ENCODE measurements around the gene MAP6D1.
A peak's percentile ranks its signal among the peaks of the same experiment; 100 is the strongest.

Gene MAP6D1

DNA sequence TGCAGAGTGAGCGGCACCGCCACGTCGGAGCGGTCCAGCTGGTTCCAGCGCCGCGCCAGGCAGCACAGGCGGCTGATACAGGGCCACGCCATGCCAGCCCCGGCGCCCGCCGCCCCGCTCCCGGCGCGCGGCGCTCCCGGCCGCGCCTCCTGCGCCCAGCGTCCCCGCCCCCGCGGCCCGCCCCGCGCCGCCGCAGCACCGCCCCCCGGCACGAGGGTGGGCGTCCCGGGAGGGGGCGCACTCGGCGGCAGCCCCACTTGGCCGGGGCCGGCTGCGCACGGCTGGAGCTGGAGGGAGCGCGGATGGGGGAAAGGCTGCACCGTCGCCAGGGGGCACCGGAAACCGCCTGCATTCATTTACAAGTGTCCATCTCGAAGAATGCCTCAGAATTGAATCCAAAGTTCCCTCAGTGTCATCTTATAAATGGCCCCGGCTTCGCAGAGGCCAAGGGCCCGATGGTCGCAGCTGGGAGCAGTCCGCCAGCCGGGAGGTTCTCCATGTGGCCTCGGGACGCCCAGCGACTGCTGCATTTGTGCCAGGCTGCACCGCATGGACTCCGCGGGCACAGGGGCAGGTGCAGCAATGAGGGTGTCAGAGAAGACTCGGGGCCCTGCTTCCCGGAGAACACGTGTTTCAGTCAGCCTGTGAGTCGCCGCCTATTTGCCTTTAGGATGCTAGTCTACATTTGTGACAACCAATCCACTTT lies at the start of gene MAP6D1:
TSS of gene MAP6D1 (minus strand) at position 122 of the 706 bp plus-strand sequence. CDS start at position 92, 30 bp downstream.
- DNase-seq (ENCODE audit: low spot score) = peak; percentile 45
- H3K4me1 Mint-ChIP-seq (ENCODE audit: low read depth) = peaks cover 6% of the 10 kb centered on the region
- peak within 1 kb of the TSS; percentile 78 for H3K4me3 Mint-ChIP-seq
- H3K27ac Mint-ChIP-seq = no peak within 1 kb of the TSS
- no peaks in the 10 kb centered on the region for H3K9me3 Mint-ChIP-seq
- peaks cover 2% of the 10 kb centered on the region for H3K36me3 Mint-ChIP-seq (ENCODE audit: low read depth)
- H3K27me3 Mint-ChIP-seq (ENCODE audit: low read depth) = peaks cover 17% of the 10 kb centered on the region

DNA sequence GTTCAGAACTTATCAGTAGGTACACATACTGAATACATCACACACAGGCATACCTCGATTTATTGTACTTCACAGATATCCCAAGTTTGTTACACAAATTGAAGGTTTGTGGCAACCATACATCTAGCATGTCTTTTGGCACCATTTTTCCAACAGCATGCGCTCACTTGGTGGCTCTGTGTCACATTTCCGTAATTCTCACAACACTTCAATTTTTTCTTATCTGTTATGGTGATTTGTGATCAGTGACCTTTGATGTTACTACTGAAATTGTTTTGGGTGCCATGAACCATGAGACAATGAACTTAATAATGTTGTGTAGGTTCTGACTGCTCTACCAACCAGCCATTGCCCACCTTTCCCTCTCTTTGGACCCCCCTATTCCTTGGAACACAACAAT lies 48.5 kb upstream of the MAP6D1 start:
- Mint-ChIP-seq H3K9me3 (no peaks in the 10 kb centered on the region), H3K27me3 (ENCODE audit: low read depth) (no peaks in the 10 kb centered on the region), H3K36me3 (ENCODE audit: low read depth) (peaks cover 8% of the 10 kb centered on the region), H3K4me3 (no peak overlapping the region), H3K4me1 (ENCODE audit: low read depth) (peaks cover 24% of the 10 kb centered on the region), H3K27ac (no peak overlapping the region)
- DNase-seq (ENCODE audit: low spot score) = no peak

DNA sequence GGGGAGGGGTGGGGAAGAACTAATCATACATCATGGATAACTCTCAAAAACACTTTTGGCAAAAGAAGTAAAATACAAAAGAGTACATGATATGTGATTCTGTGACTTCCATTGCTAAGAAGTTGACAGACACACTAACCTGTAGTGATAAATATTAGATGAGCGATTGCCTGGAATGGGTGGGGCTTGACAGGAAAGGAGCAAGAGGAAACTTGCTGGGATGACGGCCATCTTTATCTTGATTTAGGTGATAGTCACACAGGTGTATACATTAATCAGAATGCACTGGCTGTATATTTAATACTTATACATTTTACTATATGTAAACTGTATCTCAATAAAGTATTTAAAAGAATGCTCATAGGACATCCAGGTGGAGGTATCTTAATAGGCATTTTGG lies 46.2 kb upstream of the MAP6D1 start:
- no peak for DNase-seq (ENCODE audit: low spot score)
- Mint-ChIP-seq H3K36me3 (ENCODE audit: low read depth) (peaks cover under 1% of the 10 kb centered on the region), H3K4me1 (ENCODE audit: low read depth) (peaks cover 10% of the 10 kb centered on the region), H3K9me3 (no peaks in the 10 kb centered on the region), H3K27me3 (ENCODE audit: low read depth) (no peaks in the 10 kb centered on the region), H3K27ac (no peak overlapping the region), H3K4me3 (no peak overlapping the region)

DNA sequence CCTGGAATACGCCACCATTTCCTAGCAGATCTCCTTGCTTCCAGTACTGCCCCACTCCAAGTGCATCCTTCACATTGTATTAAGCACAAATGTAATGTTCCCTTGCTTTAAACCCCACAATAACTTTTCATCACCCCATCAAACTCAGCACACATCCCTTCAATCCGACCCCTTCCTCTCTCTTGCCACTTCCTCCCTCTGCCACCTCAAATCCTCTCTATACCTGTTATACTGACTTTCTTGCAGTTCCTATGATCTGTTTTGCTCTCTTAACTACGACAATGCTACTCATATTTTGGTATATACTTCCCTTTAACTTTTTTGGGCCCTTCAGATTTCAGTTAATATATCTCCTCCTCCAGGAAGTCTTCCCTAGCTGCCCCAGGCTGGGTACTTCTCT lies 45.2 kb upstream of the MAP6D1 start:
- Mint-ChIP-seq H3K27ac (peak overlapping the region; percentile 2), H3K4me3 (no peak overlapping the region), H3K36me3 (ENCODE audit: low read depth) (peaks cover 2% of the 10 kb centered on the region), H3K9me3 (no peaks in the 10 kb centered on the region), H3K4me1 (ENCODE audit: low read depth) (peaks cover 10% of the 10 kb centered on the region), H3K27me3 (ENCODE audit: low read depth) (no peaks in the 10 kb centered on the region)
- DNase-seq (ENCODE audit: low spot score) = no peak

DNA sequence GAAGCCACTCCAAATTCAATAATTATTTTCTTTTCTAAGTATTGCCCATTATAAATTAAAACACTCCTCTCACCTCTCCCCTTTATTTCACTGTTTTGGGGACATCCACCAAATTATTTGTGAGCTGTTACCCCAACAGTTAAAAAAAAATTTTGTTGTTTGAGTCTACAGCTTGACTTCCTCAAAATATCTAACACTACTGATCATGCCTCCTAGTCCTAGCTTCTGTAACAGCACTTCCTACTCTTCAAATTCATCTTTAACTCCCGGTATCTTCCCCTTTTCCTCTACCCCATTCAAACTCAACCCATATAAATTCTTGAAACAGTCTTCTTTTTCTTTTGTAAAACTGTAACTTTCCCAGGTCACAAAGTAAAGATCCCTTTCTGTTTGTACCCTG lies 43.4 kb upstream of the MAP6D1 start:
- no peak overlapping the region for H3K4me3 Mint-ChIP-seq
- H3K27me3 Mint-ChIP-seq (ENCODE audit: low read depth) = no peaks in the 10 kb centered on the region
- peaks cover 10% of the 10 kb centered on the region for H3K4me1 Mint-ChIP-seq (ENCODE audit: low read depth)
- DNase-seq (ENCODE audit: low spot score) = no peak
- H3K36me3 Mint-ChIP-seq (ENCODE audit: low read depth) = peaks cover 11% of the 10 kb centered on the region
- H3K9me3 Mint-ChIP-seq = no peaks in the 10 kb centered on the region
- H3K27ac Mint-ChIP-seq = no peak overlapping the region

DNA sequence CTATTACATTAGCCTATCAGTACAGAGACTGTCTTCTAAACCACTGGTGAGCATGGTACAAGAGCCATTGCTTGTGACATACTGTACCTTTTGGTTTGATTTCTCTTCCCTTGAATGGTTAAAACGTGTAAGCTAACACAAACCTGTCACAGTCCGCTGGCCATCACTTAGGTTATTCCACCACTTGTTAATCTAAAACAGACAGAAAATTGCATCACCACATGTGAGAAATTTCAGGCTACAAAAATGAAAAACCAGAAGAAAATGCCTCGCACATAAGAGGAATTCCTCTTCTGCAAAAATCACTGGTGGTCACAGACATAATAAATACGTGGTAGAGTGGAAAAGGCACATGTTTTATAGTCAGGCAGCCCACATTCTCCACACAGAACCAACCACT lies 37.2 kb upstream of the MAP6D1 start:
- H3K4me1 Mint-ChIP-seq (ENCODE audit: low read depth) = no peaks in the 10 kb centered on the region
- no peaks in the 10 kb centered on the region for H3K9me3 Mint-ChIP-seq
- no peak overlapping the region for H3K4me3 Mint-ChIP-seq
- peaks cover 38% of the 10 kb centered on the region for H3K36me3 Mint-ChIP-seq (ENCODE audit: low read depth)
- H3K27me3 Mint-ChIP-seq (ENCODE audit: low read depth) = no peaks in the 10 kb centered on the region
- no peak overlapping the region for H3K27ac Mint-ChIP-seq
- DNase-seq (ENCODE audit: low spot score) = no peak

DNA sequence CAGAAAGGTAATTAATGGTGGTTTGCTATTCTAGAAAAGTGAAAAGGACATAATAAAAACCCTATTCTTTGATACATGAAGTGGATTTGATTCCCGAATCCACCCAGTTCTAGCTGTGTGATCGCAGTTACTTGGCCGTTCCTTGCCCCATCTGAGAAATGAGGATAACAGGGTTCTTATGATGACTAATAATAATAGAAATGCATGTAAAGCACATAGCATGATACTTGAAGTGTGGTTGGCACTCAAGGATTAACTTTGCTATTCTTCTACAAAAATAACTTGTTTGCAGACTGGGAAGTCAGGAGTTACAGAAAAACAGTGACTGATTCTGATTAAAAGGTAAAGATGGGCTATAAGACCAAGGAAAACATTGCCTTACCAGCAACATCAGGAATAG lies 32.5 kb upstream of the MAP6D1 start:
- H3K27ac Mint-ChIP-seq = no peak overlapping the region
- H3K36me3 Mint-ChIP-seq (ENCODE audit: low read depth) = peaks cover 35% of the 10 kb centered on the region
- no peak for DNase-seq (ENCODE audit: low spot score)
- H3K4me3 Mint-ChIP-seq = no peak overlapping the region
- no peaks in the 10 kb centered on the region for H3K4me1 Mint-ChIP-seq (ENCODE audit: low read depth)
- H3K27me3 Mint-ChIP-seq (ENCODE audit: low read depth) = no peaks in the 10 kb centered on the region
- H3K9me3 Mint-ChIP-seq = no peaks in the 10 kb centered on the region

DNA sequence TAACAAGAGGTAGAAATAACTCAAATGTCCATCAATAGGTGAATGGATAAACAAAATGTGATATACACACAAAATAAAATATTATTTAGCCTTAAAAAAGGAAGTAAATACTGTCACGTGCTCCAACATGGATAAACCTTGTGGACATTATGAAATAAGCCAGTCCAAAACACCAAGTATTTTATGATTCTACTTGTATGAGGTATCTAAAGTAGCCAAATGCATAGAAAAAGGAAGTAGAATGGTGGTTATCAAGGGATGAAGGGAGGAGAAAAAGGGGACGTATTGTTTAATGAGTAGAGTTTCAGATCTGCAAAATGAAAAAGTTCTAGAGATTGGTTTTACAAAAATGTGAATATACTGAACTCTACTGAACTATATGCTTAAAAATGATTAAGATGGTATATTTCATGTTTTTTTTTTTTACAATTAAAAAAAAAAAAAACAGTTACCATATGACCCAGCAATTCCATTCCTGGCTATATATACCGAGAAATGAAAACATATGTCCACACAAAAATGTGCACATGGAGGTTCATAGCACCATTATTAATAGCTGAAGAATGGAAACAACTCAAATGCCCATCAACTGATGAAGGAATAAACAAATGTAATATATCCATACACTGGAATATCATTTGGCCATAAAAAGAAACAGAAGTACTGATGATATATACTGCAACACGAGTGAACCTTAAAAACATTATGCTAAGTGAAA lies 29.1 kb upstream of the MAP6D1 start:
- H3K9me3 Mint-ChIP-seq = no peaks in the 10 kb centered on the region
- no peaks in the 10 kb centered on the region for H3K27me3 Mint-ChIP-seq (ENCODE audit: low read depth)
- H3K4me1 Mint-ChIP-seq (ENCODE audit: low read depth) = no peaks in the 10 kb centered on the region
- peaks cover 21% of the 10 kb centered on the region for H3K36me3 Mint-ChIP-seq (ENCODE audit: low read depth)
- DNase-seq (ENCODE audit: low spot score) = no peak
- H3K4me3 Mint-ChIP-seq = no peak overlapping the region
- H3K27ac Mint-ChIP-seq = no peak overlapping the region

DNA sequence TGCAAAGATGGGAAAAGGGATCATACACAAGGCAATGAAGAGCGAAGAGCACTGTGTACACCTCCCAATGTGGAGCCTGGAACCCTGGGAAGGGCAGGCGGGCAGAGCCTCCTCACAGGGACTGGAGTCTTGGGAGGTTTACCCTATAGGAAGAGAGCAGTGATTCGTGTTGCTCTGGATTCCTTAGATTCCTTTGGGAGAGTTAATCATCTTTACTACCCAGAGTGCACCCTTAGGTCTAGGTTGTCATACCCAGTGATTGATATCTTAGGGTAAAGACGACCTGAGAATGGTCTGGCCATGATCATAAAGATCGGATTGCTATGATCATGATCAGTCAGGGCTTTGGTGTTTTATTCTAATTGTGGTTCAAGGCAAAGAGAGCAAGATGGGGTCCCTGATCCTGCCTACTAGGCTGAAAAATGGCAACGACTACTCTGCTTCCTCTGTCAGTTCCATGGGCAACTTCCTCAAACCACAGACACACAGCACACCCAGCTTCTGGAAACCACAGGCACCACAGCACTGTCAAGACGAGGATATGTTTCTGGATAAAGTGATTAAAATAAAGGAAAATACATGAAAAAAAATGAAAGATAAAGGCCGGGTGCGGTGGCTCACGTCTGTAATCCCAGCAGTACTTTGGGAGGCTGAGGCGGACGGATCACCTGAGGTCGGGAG lies 20.4 kb upstream of the MAP6D1 start:
- no peak overlapping the region for H3K27ac Mint-ChIP-seq
- DNase-seq (ENCODE audit: low spot score) = no peak

DNA sequence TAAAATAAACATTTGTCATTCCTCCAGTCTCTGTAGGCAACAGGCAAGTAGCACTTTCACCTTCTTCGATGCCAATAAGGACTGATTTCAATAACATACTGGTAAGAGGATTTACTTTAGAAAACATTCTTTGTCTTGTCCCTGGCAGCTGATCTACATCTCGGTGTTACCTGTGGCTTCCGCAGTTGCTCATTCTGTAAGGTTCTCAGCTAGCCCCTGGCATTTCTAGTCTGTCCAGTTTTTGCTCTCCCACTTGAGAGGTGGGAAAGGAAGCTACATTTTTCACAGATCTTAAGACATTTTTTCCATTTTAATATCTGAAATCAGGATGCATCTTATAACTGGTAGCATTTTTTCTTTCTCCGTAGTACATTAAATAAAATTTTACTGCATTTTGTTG lies 19.7 kb upstream of the MAP6D1 start:
- H3K36me3 Mint-ChIP-seq (ENCODE audit: low read depth) = peaks cover 29% of the 10 kb centered on the region
- H3K27me3 Mint-ChIP-seq (ENCODE audit: low read depth) = no peaks in the 10 kb centered on the region
- no peak for DNase-seq (ENCODE audit: low spot score)
- H3K4me3 Mint-ChIP-seq = no peak overlapping the region
- H3K9me3 Mint-ChIP-seq = no peaks in the 10 kb centered on the region
- peaks cover 5% of the 10 kb centered on the region for H3K4me1 Mint-ChIP-seq (ENCODE audit: low read depth)
- no peak overlapping the region for H3K27ac Mint-ChIP-seq

More for the DNA sequence above, 20.4 kb upstream of the MAP6D1 start:
- H3K4me3 Mint-ChIP-seq = no peak overlapping the region
- no peaks in the 10 kb centered on the region for H3K9me3 Mint-ChIP-seq
- peaks cover 27% of the 10 kb centered on the region for H3K36me3 Mint-ChIP-seq (ENCODE audit: low read depth)
- peaks cover 5% of the 10 kb centered on the region for H3K4me1 Mint-ChIP-seq (ENCODE audit: low read depth)
- H3K27me3 Mint-ChIP-seq (ENCODE audit: low read depth) = no peaks in the 10 kb centered on the region

DNA sequence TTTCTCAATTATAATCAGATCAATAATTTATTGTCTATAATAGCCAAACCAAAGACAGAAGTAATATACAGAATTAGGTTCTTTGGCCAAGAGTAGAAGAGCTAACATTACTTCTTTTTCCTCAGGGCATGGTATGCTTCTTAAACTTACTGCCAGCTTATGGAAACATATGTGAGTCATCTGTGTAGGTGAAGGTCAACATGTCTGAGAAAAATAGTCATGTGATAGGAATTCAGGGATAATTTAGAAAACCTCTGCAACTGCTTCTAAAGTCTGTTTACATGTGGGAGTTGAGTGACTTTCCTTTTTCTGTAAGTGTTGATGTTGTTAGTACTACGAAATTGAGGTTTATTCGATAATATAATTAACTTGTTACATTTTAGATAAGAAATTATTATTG lies 19.2 kb upstream of the MAP6D1 start:
- no peak for DNase-seq (ENCODE audit: low spot score)
- H3K27me3 Mint-ChIP-seq (ENCODE audit: low read depth) = no peaks in the 10 kb centered on the region
- H3K9me3 Mint-ChIP-seq = no peaks in the 10 kb centered on the region
- H3K36me3 Mint-ChIP-seq (ENCODE audit: low read depth) = peaks cover 31% of the 10 kb centered on the region
- peaks cover 5% of the 10 kb centered on the region for H3K4me1 Mint-ChIP-seq (ENCODE audit: low read depth)
- H3K4me3 Mint-ChIP-seq = no peak overlapping the region
- peak overlapping the region; percentile 17 for H3K27ac Mint-ChIP-seq

DNA sequence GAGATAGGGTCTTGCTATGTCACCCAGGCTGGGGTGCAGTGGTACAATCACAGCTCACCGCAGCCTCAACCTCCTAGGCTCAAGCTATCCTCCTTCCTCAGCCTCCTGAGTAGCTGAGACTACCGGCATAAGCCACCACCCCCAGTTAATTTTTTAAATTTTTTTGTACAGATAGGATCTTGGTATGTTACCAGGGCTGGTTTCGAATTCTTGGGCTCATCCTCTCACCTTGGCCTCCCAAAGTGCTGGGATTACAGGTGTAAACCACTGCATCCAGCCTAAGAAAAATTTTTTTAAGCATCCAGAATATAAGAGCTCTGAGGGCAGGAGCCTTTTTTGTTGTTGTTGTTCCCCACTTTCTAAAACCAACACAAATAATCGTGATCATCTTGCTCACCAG lies 14.4 kb upstream of the MAP6D1 start:
- Mint-ChIP-seq H3K4me3 (no peak overlapping the region), H3K4me1 (ENCODE audit: low read depth) (no peaks in the 10 kb centered on the region), H3K36me3 (ENCODE audit: low read depth) (peaks cover 19% of the 10 kb centered on the region), H3K27ac (no peak overlapping the region), H3K9me3 (no peaks in the 10 kb centered on the region), H3K27me3 (ENCODE audit: low read depth) (no peaks in the 10 kb centered on the region)
- no peak for DNase-seq (ENCODE audit: low spot score)

DNA sequence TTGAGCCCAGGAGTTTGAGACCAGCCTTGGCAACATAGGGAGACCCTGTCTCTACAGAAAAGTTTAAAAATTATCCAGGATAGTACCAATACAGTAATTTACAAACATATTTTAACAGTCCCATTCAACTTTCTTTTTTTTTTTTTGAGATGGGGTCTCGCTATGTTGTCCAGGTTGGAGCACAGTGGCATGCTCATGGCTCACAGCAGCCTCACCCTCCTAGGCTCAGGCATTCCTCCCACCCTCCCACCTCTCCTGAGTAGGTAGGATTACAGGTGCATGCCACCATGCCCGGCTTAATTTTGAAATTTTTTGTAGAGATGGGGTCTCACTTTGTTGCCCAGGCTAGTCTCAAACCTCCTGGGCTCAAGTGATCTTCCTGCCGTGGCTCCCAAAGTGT lies 12.5 kb upstream of the MAP6D1 start:
- H3K27ac Mint-ChIP-seq = no peak overlapping the region
- no peak overlapping the region for H3K4me3 Mint-ChIP-seq
- H3K27me3 Mint-ChIP-seq (ENCODE audit: low read depth) = no peaks in the 10 kb centered on the region
- DNase-seq (ENCODE audit: low spot score) = no peak
- H3K9me3 Mint-ChIP-seq = no peaks in the 10 kb centered on the region
- no peaks in the 10 kb centered on the region for H3K4me1 Mint-ChIP-seq (ENCODE audit: low read depth)
- H3K36me3 Mint-ChIP-seq (ENCODE audit: low read depth) = peaks cover 21% of the 10 kb centered on the region

DNA sequence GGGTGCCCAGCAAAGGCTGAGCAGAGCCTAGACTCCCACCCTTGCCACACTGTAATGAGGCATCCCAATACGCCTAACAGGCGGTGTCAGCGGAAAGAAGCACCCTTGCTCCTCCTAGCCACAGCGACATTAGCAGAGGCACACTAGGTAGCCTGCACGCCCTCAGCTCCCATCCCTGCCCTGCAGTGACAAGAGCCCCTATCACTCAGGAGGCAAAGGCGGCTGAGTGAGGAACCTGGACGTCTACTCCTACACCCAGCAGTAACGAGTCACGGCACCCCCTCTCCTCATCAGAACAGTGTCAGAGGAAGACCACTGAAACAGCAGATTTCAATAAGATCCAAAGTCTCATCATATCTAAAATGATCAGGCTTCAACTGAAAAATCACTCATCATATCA lies 12.0 kb upstream of the MAP6D1 start:
- no peak overlapping the region for H3K4me3 Mint-ChIP-seq
- no peaks in the 10 kb centered on the region for H3K4me1 Mint-ChIP-seq (ENCODE audit: low read depth)
- peaks cover 26% of the 10 kb centered on the region for H3K36me3 Mint-ChIP-seq (ENCODE audit: low read depth)
- no peaks in the 10 kb centered on the region for H3K27me3 Mint-ChIP-seq (ENCODE audit: low read depth)
- H3K9me3 Mint-ChIP-seq = no peaks in the 10 kb centered on the region
- no peak for DNase-seq (ENCODE audit: low spot score)
- no peak overlapping the region for H3K27ac Mint-ChIP-seq
